ENCODE data around the gene LATS2.

The LATS2 gene

GRCh38 chr13:21013682-21014038 lies 47.7 kb downstream of the LATS2 start:
- DNase-seq = no peak

- no peak for DNase-seq
Measured at GRCh38 chr13:21012841-21013681, 48.3 kb downstream of the LATS2 start.

GRCh38 chr13:21012211-21012610 lies 49.2 kb downstream of the LATS2 start:
- DNase-seq = no peak

GRCh38 chr13:21011378-21011777 lies 50.0 kb downstream of the LATS2 start:
- no peak for DNase-seq

GRCh38 chr13:21010621-21011020 lies 50.8 kb downstream of the LATS2 start:
- DNase-seq = no peak

GRCh38 chr13:21009036-21009435 lies 52.4 kb downstream of the LATS2 start:
- DNase-seq = no peak

- no peak for DNase-seq
Measured at GRCh38 chr13:21008026-21008425, 53.4 kb downstream of the LATS2 start.

GRCh38 chr13:21006141-21007005 lies 55.0 kb downstream of the LATS2 start:
- DNase-seq = no peak

- DNase-seq = no peak
Measured at GRCh38 chr13:21005193-21005592, 56.2 kb downstream of the LATS2 start.

- no peak for DNase-seq
Measured at GRCh38 chr13:21001471-21001870, 59.9 kb downstream of the LATS2 start.

GRCh38 chr13:21000647-21001046 lies 60.7 kb downstream of the LATS2 start:
- DNase-seq = no peak

- DNase-seq = no peak
Measured at GRCh38 chr13:20998649-20999415, 62.6 kb downstream of the LATS2 start.

- no peak for DNase-seq
Measured at GRCh38 chr13:20997301-20998161, 63.9 kb downstream of the LATS2 start.

GRCh38 chr13:20995245-20995838 lies 66.0 kb downstream of the LATS2 start:
- DNase-seq = no peak

- DNase-seq = no peak
Measured at GRCh38 chr13:20994441-20994821, 67.0 kb downstream of the LATS2 start.

GRCh38 chr13:20993661-20994440 lies 67.5 kb downstream of the LATS2 start:
- DNase-seq = no peak

- no peak for DNase-seq
Measured at GRCh38 chr13:20993211-20993610, 68.2 kb downstream of the LATS2 start.

- no peak for DNase-seq
Measured at GRCh38 chr13:20991741-20992520, 69.5 kb downstream of the LATS2 start.

- DNase-seq = no peak
Measured at GRCh38 chr13:20990910-20991525, 70.4 kb downstream of the LATS2 start.
